ENCODE measurements around the gene AARS1.
"Not testable (repeated sequence)": the region's sequence is repeated elsewhere in the genome, so short reads cannot be mapped to it uniquely, and the experiment has no call there.

AARS1 gene

DNA sequence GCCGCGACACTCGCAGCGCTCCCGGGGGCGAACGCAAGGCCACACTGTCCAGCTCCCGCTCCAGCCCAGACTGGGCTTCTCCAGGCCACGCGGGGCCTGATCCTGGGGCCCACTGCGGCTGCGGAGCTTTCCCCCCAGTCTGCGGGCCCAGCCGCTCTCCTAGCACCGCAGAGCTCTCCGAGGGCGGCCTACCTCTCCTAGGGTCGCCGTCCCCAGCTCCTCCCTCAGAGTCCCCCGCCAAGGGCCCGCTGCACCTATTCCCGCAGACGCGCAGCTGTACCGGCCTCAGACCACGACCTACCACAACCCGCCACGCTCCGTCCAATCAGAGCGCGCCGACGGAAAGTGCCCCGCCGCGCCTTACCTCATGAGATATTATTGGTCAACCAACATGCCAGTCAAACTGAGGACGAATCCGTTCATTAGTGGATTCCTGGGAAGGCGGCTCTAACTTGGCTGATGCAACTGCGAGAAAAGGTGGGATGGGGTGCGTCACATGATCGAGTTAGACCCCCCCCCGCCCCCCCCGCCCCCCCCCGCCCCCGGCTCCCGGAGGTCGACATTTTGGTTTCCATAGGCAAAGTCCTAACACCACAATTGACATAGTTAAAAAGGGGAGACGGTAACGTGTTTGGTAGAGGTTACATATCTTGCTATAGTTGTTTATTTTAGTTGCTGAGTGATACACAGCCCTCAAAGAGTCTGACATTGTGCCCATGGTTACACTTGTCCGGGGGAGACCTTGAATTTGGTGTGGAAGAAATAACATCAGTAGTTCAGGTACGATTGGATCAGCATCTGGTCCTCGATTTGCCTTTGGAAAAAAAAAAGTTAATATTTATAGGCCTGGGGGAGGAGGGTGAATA lies at the start of gene AARS1:
AARS1 (minus strand) TSS at position 278 of the 866 bp plus-strand sequence. CDS start 6,743 bp downstream, outside the sequence.
- peak; percentile 93 for DNase-seq

DNA sequence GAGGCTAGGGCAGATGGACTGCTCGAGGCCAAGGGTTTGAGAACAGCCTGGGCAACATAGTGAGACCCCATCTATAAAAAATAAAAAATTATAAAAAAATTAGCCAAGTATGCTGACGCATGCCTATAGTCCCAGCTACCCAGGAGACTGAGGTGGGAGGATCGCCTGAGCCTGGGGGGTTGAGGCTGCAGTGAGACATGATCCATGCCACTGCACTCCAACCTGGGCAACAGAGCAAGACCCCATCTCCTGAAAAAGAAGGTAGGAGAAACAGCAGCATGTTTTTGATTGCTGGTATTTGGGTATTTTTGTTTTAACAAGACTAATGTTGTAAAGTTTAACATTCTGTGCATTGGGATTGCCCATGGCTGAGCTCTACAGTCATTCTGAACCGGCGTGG lies 48.5 kb upstream of the AARS1 start:
- no peak for DNase-seq

DNA sequence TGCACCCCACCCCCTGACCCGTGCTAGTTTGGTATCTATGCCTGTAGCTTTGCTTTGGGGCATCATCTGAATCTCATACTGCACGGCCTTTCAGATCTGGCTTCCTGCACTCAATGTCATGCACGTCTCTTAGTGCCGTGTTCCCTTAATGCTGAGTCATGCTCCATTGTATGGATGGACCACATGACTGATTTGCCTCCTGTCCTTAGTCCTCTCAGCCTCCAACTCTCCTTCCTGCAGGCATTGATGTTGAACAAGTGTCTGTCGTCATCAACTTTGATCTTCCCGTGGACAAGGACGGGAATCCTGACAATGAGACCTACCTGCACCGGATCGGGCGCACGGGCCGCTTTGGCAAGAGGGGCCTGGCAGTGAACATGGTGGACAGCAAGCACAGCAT lies 43.4 kb upstream of the AARS1 start:
- not testable (repeated sequence) for DNase-seq

DNA sequence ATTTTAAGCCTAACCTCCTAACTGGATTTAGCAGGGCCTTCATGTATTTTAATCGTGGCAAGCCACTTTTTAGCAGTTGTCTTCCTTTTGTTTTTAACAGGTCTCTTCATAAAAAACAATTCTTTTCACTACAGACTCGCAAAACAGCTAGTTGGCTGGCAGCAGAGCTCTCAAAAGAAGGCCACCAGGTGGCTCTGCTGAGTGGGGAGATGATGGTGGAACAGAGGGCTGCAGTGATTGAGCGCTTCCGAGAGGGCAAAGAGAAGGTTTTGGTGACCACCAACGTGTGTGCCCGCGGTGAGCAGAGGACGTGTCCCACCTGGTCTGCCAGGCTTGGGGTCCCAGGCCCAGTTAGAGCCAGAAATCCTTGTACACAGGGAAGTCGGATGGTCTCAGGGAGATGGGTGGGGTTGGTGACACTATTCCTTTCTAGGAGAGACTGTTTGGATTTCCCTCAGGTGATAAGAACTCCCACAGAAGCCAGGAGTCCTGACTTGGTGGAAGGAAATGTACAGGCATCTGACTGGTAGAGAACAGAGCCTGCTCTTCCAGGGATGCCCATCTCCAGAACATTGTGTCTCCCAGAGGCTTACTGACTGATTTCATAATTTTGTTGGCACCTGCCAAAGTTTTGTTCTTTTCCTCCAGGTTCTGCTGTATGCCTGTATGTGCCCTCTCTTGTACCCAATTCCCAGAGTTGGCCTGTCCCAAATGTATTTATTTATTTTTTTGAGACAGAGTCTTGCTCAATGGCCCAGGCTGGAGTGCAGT lies 42.5 kb upstream of the AARS1 start:
- DNase-seq = no peak

DNA sequence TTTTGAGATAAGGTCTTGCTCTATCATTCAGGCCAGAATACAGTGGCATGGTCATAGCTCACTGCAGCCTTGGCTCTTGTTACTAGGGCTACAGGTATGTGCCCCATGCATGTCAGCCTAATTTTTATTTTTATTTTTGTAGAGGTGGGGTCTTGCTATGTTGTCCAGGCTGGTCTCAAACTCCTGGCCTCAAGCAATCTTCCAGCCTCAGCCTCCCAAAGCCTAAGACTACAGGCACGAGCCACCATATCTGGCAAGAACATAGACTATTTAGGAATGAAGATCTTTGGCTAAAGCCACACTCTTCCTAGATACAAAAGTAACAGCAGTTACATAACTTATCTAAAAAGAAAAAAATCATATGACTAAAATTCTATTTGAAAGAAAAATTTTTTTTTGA lies 41.8 kb upstream of the AARS1 start:
- DNase-seq = no peak

DNA sequence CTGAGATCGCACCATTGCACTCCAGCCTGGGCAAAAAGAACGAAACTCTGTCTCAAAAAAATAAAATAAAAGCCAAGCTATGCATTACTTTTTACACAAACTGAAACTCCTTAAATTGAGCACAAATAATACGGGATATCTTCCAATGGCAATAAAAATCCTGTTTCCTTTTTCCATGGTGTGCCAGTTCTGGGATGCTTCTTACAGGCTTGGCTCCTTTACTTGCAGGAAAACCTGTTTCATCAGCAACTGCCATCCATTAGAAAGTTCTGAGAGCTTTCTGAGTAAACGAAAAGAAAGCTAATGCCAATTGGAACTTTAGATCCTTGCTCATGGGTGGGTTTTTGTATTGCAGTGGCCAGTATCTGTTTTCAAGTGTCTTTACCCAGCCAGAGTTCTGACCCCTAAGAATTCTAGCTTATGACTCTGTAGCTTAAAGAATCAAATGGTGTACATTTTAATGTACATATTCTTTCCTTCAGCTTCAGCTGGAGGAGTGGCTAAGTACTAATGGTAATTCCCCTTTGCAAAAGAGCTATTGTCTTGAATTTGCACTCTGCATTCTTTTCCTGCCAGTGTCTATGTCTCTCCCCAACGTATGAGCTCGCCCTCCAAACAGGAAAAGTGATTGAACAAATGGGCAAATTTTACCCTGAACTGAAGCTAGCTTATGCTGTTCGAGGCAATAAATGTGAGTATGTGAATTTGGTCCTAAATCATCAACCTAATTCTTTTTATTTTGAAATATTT lies 35.9 kb upstream of the AARS1 start:
- no peak for DNase-seq

DNA sequence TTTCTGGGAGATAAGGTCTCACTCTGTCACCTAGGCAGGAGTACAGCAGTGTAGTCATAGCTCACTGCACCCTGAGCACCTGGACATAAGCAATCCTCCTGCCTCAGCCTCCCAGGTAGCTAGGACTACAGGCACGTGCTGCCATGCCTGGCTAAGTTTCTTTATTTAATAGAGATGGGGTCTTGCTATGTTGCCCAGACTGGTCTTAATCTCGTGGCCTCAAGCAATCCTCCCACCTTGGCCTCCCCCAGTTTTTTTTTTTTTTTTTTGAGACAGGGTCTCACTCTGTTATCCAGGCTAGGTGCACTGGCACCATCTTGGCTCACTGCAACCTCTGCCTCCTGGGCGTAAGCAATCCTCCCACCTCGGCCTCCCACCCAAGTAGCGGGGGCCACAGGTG lies 30.8 kb upstream of the AARS1 start:
- no peak for DNase-seq

DNA sequence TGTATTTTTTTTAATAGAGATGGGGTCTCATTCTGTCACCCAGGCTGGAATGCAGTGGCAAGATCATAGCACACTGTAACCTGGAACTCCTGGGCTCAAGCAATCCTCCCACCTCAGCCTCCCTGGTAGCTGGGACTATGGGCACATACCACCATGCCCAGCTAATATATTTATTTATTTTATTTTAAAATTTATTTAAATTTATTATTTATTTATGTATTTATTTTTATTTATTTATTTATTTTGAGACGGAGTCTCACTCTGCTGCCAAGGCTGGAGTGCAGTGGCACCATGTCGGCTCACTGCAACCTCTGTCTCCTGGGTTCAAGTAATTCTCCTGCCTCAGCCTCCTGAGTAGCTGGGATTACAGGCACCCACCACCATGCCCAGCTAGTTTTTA lies 18.4 kb upstream of the AARS1 start:
- DNase-seq = not testable (repeated sequence)

DNA sequence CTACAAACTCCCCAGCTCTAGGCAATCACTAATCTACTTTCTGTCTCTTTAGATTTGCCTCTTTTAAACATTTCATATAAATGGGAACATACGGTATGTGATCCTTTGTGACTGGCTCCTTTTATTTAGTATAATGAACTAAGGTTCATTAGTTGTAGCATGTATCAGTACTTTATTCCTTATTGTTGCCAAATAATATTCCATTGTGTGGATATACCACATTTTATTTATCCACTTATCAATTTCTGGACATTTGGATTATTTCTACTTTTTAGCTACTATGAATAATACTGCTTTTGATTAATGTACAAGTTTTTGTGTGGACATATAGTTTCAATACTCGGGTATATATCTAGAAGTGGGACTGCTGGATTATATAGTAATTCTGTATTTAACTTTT lies 17.6 kb upstream of the AARS1 start:
- no peak for DNase-seq

DNA sequence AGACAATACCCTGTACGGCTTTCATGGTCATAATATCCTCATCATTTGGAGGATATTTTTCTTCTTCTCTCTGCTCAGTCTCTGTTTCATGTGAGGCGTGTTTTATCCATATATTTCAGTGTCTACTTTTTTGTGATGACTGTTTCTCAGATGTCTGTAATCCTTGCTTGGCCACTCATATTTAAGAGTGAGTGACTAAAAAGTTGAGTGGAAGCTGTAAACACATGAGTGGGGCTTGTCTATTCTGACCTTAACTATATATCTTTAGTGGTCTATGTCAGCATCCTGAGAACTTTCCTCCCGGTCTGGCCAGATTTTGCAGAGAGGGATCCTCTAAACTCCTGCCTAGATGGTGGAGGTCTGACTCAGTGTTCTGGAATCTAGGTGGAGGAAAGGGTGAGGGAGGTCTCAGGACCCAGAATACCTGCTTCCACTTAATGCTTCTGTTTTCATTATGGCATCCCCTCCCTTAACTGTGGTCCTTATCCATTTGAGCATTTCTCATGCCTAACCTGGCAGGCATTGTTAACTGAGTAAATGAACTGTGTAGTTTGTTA lies 15.7 kb upstream of the AARS1 start:
- DNase-seq = no peak

DNA sequence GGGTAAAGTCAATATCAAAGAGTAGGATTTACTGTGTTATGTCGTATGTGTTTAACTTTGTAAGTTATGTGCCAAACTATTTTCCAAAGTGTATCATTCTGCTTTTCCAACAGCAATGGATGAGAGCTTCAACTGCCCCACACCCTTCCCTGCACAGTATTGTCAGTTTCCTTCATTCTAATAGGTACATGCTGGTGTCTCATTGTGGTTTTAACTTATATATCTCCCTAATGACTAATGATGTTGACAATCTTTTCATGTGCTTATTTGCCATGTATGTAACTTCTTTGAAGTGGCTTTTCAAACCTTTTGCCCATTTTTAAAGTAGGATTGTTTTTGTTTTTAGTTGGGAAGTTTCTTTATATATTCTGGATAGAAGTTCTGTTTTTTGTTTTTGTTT lies 13.4 kb upstream of the AARS1 start:
- no peak for DNase-seq

DNA sequence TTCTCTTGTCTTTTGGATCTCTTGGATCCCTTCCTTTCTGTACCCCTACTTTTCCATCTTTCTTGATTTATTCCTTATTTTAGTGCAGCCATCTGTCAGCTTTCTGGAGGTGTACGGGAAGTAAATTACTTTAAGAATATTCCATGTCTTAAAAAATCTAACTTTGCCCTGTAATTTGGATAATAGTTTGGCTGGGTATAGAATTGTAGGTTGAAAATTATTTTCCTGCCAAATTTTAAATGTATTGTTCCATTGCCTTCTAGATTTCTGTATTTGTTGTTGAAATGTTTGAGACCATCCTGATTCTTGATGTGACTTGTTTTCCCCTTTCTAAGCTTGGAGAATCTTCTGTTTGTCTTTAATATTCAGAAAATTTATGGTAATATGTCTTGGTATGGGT lies 11.8 kb upstream of the AARS1 start:
- no peak for DNase-seq

DNA sequence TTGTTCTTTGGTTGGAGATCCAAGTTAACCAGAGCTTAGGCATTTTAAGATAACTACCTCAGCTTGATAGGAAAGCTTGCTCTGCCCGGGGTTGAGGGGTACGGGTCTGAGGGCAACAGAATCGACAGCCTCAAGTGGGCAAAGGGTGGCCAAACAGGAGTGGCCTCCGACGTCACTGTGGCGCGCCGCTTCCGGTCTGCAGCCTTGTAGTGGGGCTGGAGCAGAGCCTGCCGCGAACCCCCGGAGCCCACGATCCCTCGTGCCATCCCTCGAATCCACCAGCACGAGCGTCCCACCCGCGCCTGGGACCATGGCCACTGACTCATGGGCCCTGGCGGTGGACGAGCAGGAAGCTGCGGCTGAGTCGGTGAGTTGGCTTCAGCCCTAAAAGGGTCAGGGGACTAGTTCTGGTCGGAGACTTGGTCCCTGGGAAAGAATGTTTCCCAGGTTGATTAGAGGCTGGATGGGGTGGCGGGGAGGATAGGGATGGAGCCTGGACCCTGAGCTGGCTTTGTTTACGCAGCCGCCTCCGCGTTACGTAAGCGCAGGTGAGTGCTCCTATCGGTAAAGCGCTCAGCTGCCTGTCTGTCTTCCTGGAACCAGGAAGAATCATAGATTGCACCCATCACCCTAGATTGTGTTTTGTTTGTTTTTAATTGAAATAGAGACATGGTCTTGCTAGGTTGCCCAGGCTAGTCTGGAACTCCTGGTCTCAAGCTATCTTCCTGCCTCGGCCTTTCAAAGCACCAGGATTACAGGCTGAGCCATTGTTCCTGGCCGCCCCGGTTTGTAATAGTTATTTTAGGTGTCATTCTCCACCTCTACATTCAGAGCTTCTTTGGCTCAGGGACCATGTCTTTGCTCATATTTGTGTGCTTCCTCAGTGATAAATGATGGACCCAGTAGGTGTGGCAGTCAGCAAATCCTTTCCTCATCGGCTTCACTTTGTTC lies 10.0 kb upstream of the AARS1 start, which contains the start of gene DDX19B:
DDX19B (plus strand) TSS at position 199 of the 951 bp plus-strand sequence; CDS start at position 311, 112 bp downstream.
- DNase-seq = peak; percentile 57

DNA sequence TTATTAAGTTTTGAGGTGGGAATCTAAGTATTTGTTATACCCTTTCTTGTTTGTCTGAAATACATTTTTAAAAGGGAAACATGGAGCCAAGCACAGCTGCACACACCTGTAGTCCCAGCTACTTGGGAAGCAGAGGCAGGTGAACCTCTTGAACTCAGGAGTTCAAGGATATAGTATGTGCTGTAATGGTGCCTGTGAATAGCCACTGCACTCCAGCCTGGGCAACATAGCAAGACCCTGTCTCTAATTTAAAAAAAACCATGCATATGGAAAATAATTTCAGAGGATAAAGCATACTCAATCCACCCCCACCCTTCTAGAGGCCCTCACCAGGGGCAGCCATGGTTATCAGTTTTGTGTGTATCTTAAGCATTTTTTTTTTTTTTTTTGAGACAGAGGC lies 6.3 kb upstream of the AARS1 start:
- DNase-seq = no peak

DNA sequence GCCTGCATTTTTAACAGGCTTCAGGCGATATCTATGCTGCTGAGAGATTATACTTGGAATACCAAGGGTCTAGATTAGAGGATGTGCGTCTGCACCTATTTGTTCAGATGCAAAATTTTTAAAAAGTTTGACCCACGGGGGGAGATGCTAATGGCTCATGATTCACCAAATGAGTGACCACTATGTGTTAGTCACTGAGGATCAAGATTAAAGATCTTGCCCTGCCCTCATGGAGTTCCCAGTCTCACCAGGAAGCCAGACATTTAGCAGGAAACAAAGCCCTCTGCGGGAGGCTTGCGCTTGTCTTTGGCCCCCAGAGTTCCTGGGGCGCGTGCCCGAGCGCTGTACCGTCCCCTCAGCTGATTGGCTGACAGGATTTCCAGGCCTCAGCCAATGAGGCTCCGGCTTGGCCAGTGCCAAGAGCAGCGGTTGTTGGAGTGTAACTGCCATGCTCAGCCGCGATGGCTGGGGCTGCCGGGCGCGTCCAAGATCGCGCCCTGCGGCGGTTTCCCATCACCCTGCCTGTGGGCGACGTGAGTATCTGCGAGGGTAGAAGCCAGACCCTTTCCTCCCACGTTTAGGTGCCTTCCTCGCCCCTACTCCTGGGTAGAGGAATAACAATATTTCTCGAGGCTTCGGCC lies 5.2 kb upstream of the AARS1 start:
- no peak for DNase-seq

DNA sequence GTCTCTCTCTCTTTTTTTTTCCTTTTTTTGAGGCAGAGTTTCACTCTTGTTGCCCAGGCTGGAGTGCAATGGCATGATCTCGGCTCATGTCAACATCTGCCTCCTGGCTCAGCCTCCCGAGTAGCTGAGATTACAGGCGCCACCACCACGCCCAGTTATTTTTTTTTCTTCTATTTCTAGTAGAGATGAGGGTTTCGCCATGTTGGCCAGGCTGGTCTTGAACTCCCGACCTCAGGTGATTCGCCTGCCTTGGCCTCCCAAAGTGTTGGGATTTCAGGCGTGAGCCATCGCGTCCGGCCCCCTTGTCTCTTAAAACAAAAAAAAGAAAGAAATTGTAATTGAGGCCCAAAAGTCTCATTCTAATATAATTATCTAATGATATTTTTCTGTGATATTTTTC lies 2.8 kb upstream of the AARS1 start:
- DNase-seq = not testable (repeated sequence)

DNA sequence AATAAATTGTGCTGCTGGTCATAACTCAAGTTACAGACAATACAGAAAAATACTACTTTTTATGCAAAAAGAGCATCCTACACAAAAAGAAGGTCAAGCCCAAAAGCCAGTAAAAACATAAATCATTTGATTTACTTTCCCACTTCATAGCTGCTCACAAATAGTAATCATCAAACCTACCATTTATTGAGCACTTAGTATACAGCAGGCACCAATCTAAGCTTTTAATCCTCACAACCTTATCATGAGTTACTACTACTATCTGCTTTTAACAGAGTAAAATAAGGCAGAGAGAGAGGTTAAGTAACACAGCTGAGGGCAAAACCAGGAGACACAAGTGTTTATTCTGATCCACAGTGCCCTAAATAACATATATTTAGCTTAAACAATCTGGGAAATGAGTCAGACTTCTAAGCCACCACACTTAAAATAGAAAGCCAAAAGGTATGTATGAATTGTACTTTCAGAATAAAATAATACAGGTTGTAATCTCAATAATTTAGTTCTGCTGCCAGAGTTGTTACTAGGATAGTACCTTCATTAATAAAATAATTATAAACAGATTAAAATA lies 1.7 kb upstream of the AARS1 start:
- no peak for DNase-seq

DNA sequence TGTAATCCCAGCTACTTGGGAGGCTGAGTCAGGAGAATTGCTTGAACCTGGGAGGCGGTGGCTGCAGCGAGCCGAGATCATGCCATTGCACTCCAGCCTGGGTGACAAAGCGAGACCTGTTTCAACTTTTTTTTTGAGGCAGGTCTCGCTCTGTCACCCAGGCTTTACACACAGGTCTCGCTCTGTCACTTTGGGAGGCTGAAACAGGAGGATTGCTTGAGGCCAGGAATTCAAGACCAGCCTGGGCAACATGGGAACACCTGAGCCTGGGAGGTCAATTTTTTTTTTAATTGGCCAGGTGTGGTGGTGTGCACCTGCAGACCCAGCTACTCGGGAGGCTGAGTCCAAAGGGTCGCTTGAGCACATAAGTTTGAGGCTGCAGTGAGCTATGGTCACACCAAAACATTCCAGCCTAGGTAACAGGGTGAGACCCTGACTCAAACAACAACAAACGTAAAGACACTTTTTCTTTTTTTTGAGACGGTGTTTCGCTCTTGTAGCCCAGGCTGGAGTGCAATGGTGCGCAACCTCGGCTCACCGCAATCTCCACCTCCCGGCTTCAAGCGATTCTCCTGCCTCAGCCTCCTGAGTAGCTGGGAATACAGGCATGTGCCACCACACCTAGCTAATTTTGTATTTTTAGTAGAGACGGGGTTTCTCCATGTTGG lies 1.9 kb downstream of the AARS1 start:
- not testable (repeated sequence) for DNase-seq

DNA sequence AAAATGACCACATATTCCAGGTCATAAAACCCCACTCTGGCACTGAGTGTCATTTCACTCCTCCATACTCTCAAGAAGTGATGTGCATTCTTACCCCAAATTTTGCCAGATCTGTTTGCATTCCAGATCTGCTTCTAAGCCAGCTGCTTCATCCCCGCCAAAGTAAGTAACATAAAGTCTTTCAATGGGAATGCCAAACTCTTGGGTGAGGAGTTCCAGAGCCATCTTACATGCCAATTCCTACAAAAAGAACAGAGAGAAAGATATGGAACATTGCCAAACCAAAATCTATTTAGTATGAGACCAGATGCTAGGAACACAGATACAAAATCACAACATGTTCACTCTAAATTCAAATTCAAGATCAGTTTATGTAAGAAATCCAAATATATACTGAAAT lies 12.9 kb downstream of the AARS1 start:
- no peak for DNase-seq

DNA sequence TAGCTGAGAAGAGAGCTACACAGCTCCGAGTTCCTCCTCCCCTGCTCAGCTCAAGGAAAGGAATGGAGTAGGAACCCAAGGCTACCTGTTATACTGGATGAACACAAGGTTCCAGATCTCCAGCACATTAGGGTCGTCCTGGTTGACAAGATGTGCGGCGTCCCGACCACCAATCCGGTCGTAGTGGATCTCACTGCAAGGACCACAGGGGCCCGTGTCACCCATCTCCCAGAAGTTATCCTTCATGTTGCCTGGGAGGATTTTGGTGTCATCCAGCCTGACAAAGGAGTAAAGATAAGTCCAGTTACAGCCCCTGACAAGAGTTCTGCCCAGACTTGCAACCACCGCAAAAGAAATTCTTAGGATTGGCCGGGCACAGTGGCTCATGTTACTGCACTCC lies 17.6 kb downstream of the AARS1 start:
- no peak for DNase-seq

Measured in activated gamma-delta T cell treated with Interleukin-2 at 50 U/mL for 16 hours (primary cell).